H1 (cell line): Measurements from ENCODE around the gene USP49. TPM values are rescaled to one million over a fixed set of nuclear protein-coding genes. Genes with fewer than 3 reads are reported as not detected.

Experiments used
- CTCF ChIA-PET: fragments of 300-600 bp; sonication (Branson Sonifier 250); formaldehyde crosslinking; loops from one replicate; lab custom pipeline; 2021; ENCODE audit not compliant: partially characterized antibody; lab: Charles Lee
- POLR2A ChIA-PET: fragments of 300-600 bp; sonication (Branson Sonifier 250); formaldehyde crosslinking; loops from one replicate; lab custom pipeline; 2021; ENCODE audit warnings: inconsistent platforms; ENCODE audit not compliant: partially characterized antibody; lab: Charles Lee
- DNase-seq, 2 experiments: peaks; one replicate each; pipeline versions ENCODE4 v3.0.0 to v3.0.0-alpha.2; 2010 to 2022; ENCODE audit warnings: low spot score in 2 of 2, low read depth in 1 of 2, mixed read lengths in 1 of 2
- FAIRE-seq: peaks from 2 replicates; lab custom pipeline; 2011; peaks lifted over from hg19 to GRCh38; lab: Jason Lieb, UNC
- H2AFZ ChIP-seq: 2 replicates; pipeline ENCODE4 v1.8.1; 2012; ENCODE audit warnings: low read length, inconsistent platforms
- H2AK5ac ChIP-seq: 2 replicates; pipeline ENCODE4 v1.6.1; 2013; ENCODE audit warnings: low read depth, low read length
- H2BK120ac ChIP-seq: replicated peaks from 2 replicates; pipeline ENCODE3; 2013; ENCODE audit warnings: low read depth, low read length, inconsistent platforms
- H2BK12ac ChIP-seq: 2 replicates; pipeline ENCODE4 v1.6.1; 2013; ENCODE audit warnings: low read depth, low read length
- H2BK15ac ChIP-seq: 2 replicates; pipeline ENCODE4 v1.6.1; 2013; ENCODE audit warnings: low read length
- H2BK20ac ChIP-seq: 2 replicates; pipeline ENCODE4 v1.6.1; 2013; ENCODE audit warnings: low read length
- H2BK5ac ChIP-seq: 2 replicates; pipeline ENCODE4 v1.6.1; 2013; ENCODE audit warnings: low read depth, low read length
- H3K14ac ChIP-seq: 2 replicates; pipeline ENCODE4 v1.6.1; 2013; ENCODE audit warnings: inconsistent platforms; ENCODE audit not compliant: insufficient read length
- H3K18ac ChIP-seq: 2 replicates; pipeline ENCODE4 v1.6.1; 2013; ENCODE audit warnings: low read length; ENCODE audit errors: extremely low read depth
- H3K23ac ChIP-seq: 2 replicates; pipeline ENCODE4 v1.6.1; 2013; ENCODE audit warnings: inconsistent platforms; ENCODE audit not compliant: insufficient read length
- H3K23me2 ChIP-seq: 2 replicates; pipeline ENCODE4 v1.6.1; 2013; ENCODE audit warnings: low read depth, low read length
- H3K27ac ChIP-seq: 2 replicates; pipeline ENCODE4 v1.6.1; 2011; ENCODE audit warnings: low read depth, low read length, inconsistent platforms
- H3K27me3 ChIP-seq, 4 experiments: replicated peaks in 1 of 4; 1 replicate in 1 of 4; 2 replicates in 3 of 4; pipeline versions ENCODE4 v1.6.1 to v1.8.1; 2011 to 2013; ENCODE audit warnings: low read length in 3 of 4, mild to moderate bottlenecking in 3 of 4, inconsistent platforms in 2 of 4, mixed read lengths in 2 of 4, moderate library complexity in 1 of 4; ENCODE audit not compliant: control insufficient read depth in 3 of 4, insufficient read depth in 3 of 4; ENCODE audit errors: extremely low read depth in 1 of 4
- H3K36me3 ChIP-seq, 4 experiments: 2 replicates each; pipeline versions ENCODE4 v1.6.1 to v1.8.1; 2011 to 2013; ENCODE audit warnings: mild to moderate bottlenecking in 4 of 4, low read length in 3 of 4, moderate library complexity in 2 of 4, control low read depth in 1 of 4, inconsistent platforms in 1 of 4; ENCODE audit not compliant: insufficient read depth in 4 of 4, control insufficient read depth in 2 of 4
- H3K4ac ChIP-seq: replicated peaks from 2 replicates; pipeline ENCODE3; 2013; ENCODE audit warnings: low read length, low read depth, mixed read lengths, inconsistent platforms; ENCODE audit not compliant: insufficient read length
- H3K4me1 ChIP-seq, 4 experiments: replicated peaks in 1 of 4; 1 replicate in 1 of 4; 2 replicates in 3 of 4; pipeline versions ENCODE4 v1.6.1 to v1.8.1; 2011 to 2013; ENCODE audit warnings: low read length in 3 of 4, inconsistent platforms in 2 of 4, mixed read lengths in 1 of 4; ENCODE audit not compliant: insufficient read depth in 4 of 4, control insufficient read depth in 3 of 4
- H3K4me2 ChIP-seq, 2 experiments: 2 replicates each; pipeline versions ENCODE4 v1.6.1 to v1.8.1; 2011 to 2013; ENCODE audit warnings: low read depth in 2 of 2, low read length in 2 of 2, control low read depth in 1 of 2, inconsistent platforms in 1 of 2, mild to moderate bottlenecking in 1 of 2; ENCODE audit not compliant: insufficient read depth in 1 of 2
- H3K4me3 ChIP-seq, 4 experiments: fragments of 200-600, 300-600 bp in 1 of 4; sonication (generic), shearing (Covaris generic), sonication (Bioruptor Twin) in 1 of 4; 2 replicates each; pipeline versions ENCODE4 v1.5.1 to v1.8.1; 2011 to 2016; ENCODE audit warnings: low read length in 4 of 4, low read depth in 3 of 4, control low read depth in 2 of 4, inconsistent platforms in 2 of 4, mild to moderate bottlenecking in 2 of 4, mixed read lengths in 1 of 4, moderate library complexity in 1 of 4; ENCODE audit not compliant: insufficient read depth in 2 of 4; ENCODE audit errors: extremely low read depth in 1 of 4
- H3K56ac ChIP-seq: replicated peaks from 2 replicates; pipeline ENCODE3; 2013; ENCODE audit warnings: low read depth, mild to moderate bottlenecking, mixed read lengths, low read length, inconsistent platforms; ENCODE audit not compliant: insufficient read length
- H3K79me1 ChIP-seq: 2 replicates; pipeline ENCODE4 v1.6.1; 2013; ENCODE audit warnings: low read depth, low read length, control low read depth
- H3K79me2 ChIP-seq, 2 experiments: 2 replicates each; pipeline versions ENCODE4 v1.6.1 to v1.8.1; 2012 to 2013; ENCODE audit warnings: low read length in 2 of 2, mild to moderate bottlenecking in 2 of 2, inconsistent platforms in 1 of 2; ENCODE audit not compliant: insufficient read depth in 2 of 2, control insufficient read depth in 1 of 2
- H3K9ac ChIP-seq, 4 experiments: replicated peaks in 1 of 4; 1 replicate in 1 of 4; 2 replicates in 3 of 4; pipeline versions ENCODE4 v1.6.1 to v1.8.1; 2011 to 2013; ENCODE audit warnings: low read depth in 3 of 4, low read length in 3 of 4, control low read depth in 2 of 4, mild to moderate bottlenecking in 2 of 4, moderate library complexity in 2 of 4, inconsistent platforms in 1 of 4; ENCODE audit errors: extremely low read depth in 1 of 4
- H3K9me3 ChIP-seq, 2 experiments: 2 replicates each; pipeline versions ENCODE4 v1.6.1 to v1.8.1; 2012 to 2013; ENCODE audit warnings: mild to moderate bottlenecking in 2 of 2, moderate library complexity in 2 of 2, control low read depth in 1 of 2, inconsistent platforms in 1 of 2, low read depth in 1 of 2, low read length in 1 of 2, mixed read lengths in 1 of 2; ENCODE audit not compliant: insufficient read depth in 2 of 2
- H4K20me1 ChIP-seq, 2 experiments: replicated peaks in 1 of 2; 2 replicates each; pipeline versions ENCODE3 to v1.8.1; 2011 to 2013; ENCODE audit warnings: inconsistent platforms in 2 of 2, low read length in 2 of 2, mild to moderate bottlenecking in 1 of 2; ENCODE audit not compliant: insufficient read depth in 2 of 2, control insufficient read depth in 1 of 2
- H4K5ac ChIP-seq: 2 replicates; pipeline ENCODE4 v1.6.1; 2013; ENCODE audit warnings: low read length, low read depth, mixed read lengths, inconsistent platforms; ENCODE audit not compliant: insufficient read length
- H4K8ac ChIP-seq: 2 replicates; pipeline ENCODE4 v1.8.0; 2013; ENCODE audit warnings: mild to moderate bottlenecking, moderate library complexity, low read length, inconsistent platforms; ENCODE audit not compliant: insufficient read depth; ENCODE audit errors: extremely low read depth
- H4K91ac ChIP-seq: replicated peaks from 2 replicates; pipeline ENCODE3; 2013; ENCODE audit warnings: low read length, mixed read lengths, inconsistent platforms; ENCODE audit not compliant: insufficient read length
- BACH1 ChIP-seq: IDR thresholded peaks from 2 replicates; pipeline ENCODE4 v1.6.1; 2012; ENCODE audit warnings: low read length, improper control_type of control experiment
- CEBPB ChIP-seq: IDR thresholded peaks from 2 replicates; pipeline ENCODE4 v1.6.1; 2012; ENCODE audit warnings: low read depth, low read length
- CHD1 ChIP-seq: IDR thresholded peaks from 2 replicates; pipeline ENCODE4 v1.6.1; 2012; ENCODE audit warnings: low read depth, low read length, improper control_type of control experiment
- CTBP2 ChIP-seq: IDR thresholded peaks from 2 replicates; pipeline ENCODE4 v1.7.0; 2011; ENCODE audit warnings: borderline replicate concordance, mild to moderate bottlenecking, moderate library complexity, mixed read lengths, low read length; ENCODE audit not compliant: insufficient read depth, insufficient read length
- E2F6 ChIP-seq: IDR thresholded peaks from 2 replicates; pipeline ENCODE4 v1.6.1; 2012; ENCODE audit warnings: inconsistent platforms
- HDAC2 ChIP-seq, 2 experiments: fragments of 300-600 bp in 1 of 2; sonication (generic) in 1 of 2; IDR thresholded peaks; 2 replicates each; pipeline ENCODE4 v1.6.1; 2011 to 2012; ENCODE audit warnings: low read depth in 2 of 2, low read length in 2 of 2, mild to moderate bottlenecking in 2 of 2, moderate library complexity in 2 of 2, borderline replicate concordance in 1 of 2, inconsistent platforms in 1 of 2
- NRF1 ChIP-seq: IDR thresholded peaks from 2 replicates; pipeline ENCODE4 v1.6.1; 2011; ENCODE audit warnings: mild to moderate bottlenecking, low read depth, low read length, improper control_type of control experiment
- RXRA ChIP-seq: IDR thresholded peaks from 2 replicates; pipeline ENCODE4 v1.6.1; 2011; ENCODE audit warnings: low read depth, mild to moderate bottlenecking, low read length, moderate library complexity; ENCODE audit not compliant: insufficient read depth
- SAP30 ChIP-seq: fragments of 300-600 bp; sonication (generic); IDR thresholded peaks from 2 replicates; pipeline ENCODE4 v1.7.1; 2012; ENCODE audit warnings: low read length, moderate library complexity, mild to moderate bottlenecking, inconsistent platforms; ENCODE audit not compliant: insufficient read depth, insufficient replicate concordance
- SIN3A ChIP-seq, 2 experiments: IDR thresholded peaks in 1 of 2; conservative IDR thresholded peaks in 1 of 2; 2 replicates each; pipeline ENCODE4 v1.6.1; 2011 to 2012; ENCODE audit warnings: low read length in 2 of 2, improper control_type of control experiment in 1 of 2, low read depth in 1 of 2, mild to moderate bottlenecking in 1 of 2
- SP4 ChIP-seq: IDR thresholded peaks from 2 replicates; pipeline ENCODE4 v1.6.1; 2012; ENCODE audit warnings: low read length, inconsistent platforms
- SUZ12 ChIP-seq: fragments of 200-600 bp; sonication (generic); IDR thresholded peaks from 2 replicates; pipeline ENCODE4 v1.6.1; 2012; ENCODE audit warnings: mild to moderate bottlenecking, inconsistent platforms, low read length, moderate library complexity, mixed read lengths
- TCF12 ChIP-seq: IDR thresholded peaks from 2 replicates; pipeline ENCODE4 v1.6.1; 2011; ENCODE audit warnings: low read depth, mild to moderate bottlenecking, low read length
- WGBS, 2 experiments: shearing (Covaris generic) in 1 of 2; methylation state at CpG; one replicate each; pipeline versions ENCODE4 v1.1.6 to v1.1.7; 2013 to 2015; ENCODE audit warnings: low lambda C conversion rate in 2 of 2, mixed read lengths in 2 of 2, inconsistent platforms in 1 of 2, low coverage in 1 of 2, missing lambda C conversion rate in 1 of 2; ENCODE audit not compliant: insufficient replicate concordance in 2 of 2, insufficient coverage in 1 of 2, insufficient read length in 1 of 2; ENCODE audit errors: extremely low coverage in 1 of 2, missing lambda C conversion rate in 1 of 2; 5-methylcytosine and 5-hydroxymethylcytosine counted together
- polyA plus RNA-seq, 7 experiments: library from polyadenylated mRNA; depleted of rRNA in 3 of 7; stranded (reverse) in 5 of 7; unstranded in 2 of 7; fragments of >200 nt in 5 of 7; fragments of 200-250 nt in 2 of 7; gene quantifications; 1 replicate in 5 of 7; 2 replicates in 1 of 7; 4 replicates in 1 of 7; pipeline versions ENCODE4 v1.2.1 to v1.2.3, GENCODE V29; 2011 to 2013; ENCODE audit warnings: missing spikeins in 2 of 7, mixed read lengths in 2 of 7
- total RNA-seq: library from RNA; stranded (reverse); fragmentation: NEBNext Ultra II Directional; extraction: Animal tissue kit (Norgen Biotek cat#: 25700); gene quantifications from 2 replicates; pipeline ENCODE4 v1.2.1, GENCODE V29; 2021

USP49 gene
- total and polyA plus RNA-seq, 2 of the 8 experiments (the other 6 are each of a cell fraction or from before 2014, with no cell fraction given): 6.9 to 24.4 TPM

GRCh38 chr6:41744236-41744787, 150.9 kb downstream of the USP49 start:
- no peak overlapping the region for H2BK12ac ChIP-seq
- no peak overlapping the region for H3K18ac ChIP-seq
- H3K4me3 ChIP-seq: no peak overlapping the region
- no peak overlapping the region for H2AFZ ChIP-seq
- H2BK15ac ChIP-seq: no peak overlapping the region
- H3K4ac ChIP-seq: no peak overlapping the region
- H4K91ac ChIP-seq: no peak overlapping the region
- 92% methylated on average over 7 of the region's 7 CpGs; no CpG with 5 or more reads in 1 of the 2 experiments for WGBS, 2 experiments
- no peak overlapping the region for H3K56ac ChIP-seq
- no peak for FAIRE-seq
- H2BK120ac ChIP-seq: no peak overlapping the region
- H3K27me3 ChIP-seq: no peaks in the 10 kb centered on the region
- ChIA-PET POLR2A (no interaction called here), CTCF (interaction anchor here (0.6 to 4.6 kb wide), 5 partner anchors 11 to 142 kb away, joined by 3 to 21 read pairs (median 5); no protein-coding TSS in a partner anchor)
- no peaks in the 10 kb centered on the region for H3K23me2 ChIP-seq
- H3K79me1 ChIP-seq: no peaks in the 10 kb centered on the region
- H2AK5ac ChIP-seq: no peak overlapping the region
- no peak overlapping the region for H3K9ac ChIP-seq
- H4K8ac ChIP-seq: no peak overlapping the region
- no peak overlapping the region for H3K23ac ChIP-seq
- no peak overlapping the region for H3K4me2 ChIP-seq
- H3K14ac ChIP-seq: no peak overlapping the region
- H4K5ac ChIP-seq: no peak overlapping the region
- H3K27ac ChIP-seq: no peak overlapping the region
- no peaks in the 10 kb centered on the region for H4K20me1 ChIP-seq
- H3K9me3 ChIP-seq: no peaks in the 10 kb centered on the region
- H3K36me3 ChIP-seq: no peaks in the 10 kb centered on the region
- H3K4me1 ChIP-seq: peaks cover 0 to 3% (median 0%) of the 10 kb centered on the region in 4 experiments; a peak in 2 of 7 replicates
- no peaks in the 10 kb centered on the region for H3K79me2 ChIP-seq
- no peak overlapping the region for H2BK20ac ChIP-seq
- DNase-seq: no peak
- no peak overlapping the region for H2BK5ac ChIP-seq
- TF ChIP-seq SP4 (no peak), CHD1 (no peak), E2F6 (no peak), TCF12 (no peak), CEBPB (no peak), HDAC2 (IDR thresholded peaks at IDR 0.05; ENCODE audit: borderline replicate concordance in 1 of 2, low read depth in 2 of 2, low read length in 2 of 2) (no peak), CTBP2 (no peak), NRF1 (no peak), SUZ12 (no peak), SIN3A (conservative IDR thresholded peaks at IDR 0.05 in 1 of 2, IDR thresholded peaks at IDR 0.05 in 1 of 2; ENCODE audit: low read depth in 1 of 2, low read length in 2 of 2) (no peak), RXRA (no peak), BACH1 (no peak), SAP30 (no peak)
